Fibroblast of skin of abdomen (primary cell): ENCODE data around the gene CYP4X1.
A peak's percentile ranks its signal among the peaks of the same experiment; 100 is the strongest.
"Not testable (repeated sequence)": the region's sequence is repeated elsewhere in the genome, so short reads cannot be mapped to it uniquely, and the experiment has no call there.

Experiments used
- DNase-seq: peaks from one replicate; pipeline ENCODE4 v3.0.0-alpha.2; 2013

CYP4X1 gene

DNA sequence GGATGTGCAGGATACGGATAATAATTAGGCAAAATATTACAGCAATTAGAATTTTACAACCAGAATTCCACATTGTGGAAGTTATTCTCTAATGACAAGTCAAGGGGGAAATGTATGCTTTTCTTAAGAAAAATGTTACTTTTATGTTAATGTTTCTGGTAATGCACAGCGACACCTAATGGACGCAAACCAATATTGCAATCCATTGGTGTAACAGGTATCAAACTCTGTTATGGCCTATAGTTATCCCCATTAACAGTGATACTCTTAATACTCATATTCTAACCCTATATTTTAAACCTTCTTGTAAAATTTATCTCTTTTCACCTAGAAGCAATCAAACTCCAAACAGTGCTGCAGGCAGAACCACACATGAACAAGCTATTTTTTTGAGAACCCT is 65.9 kb downstream of the CYP4X1 start:
- peak; percentile 4 for DNase-seq

DNA sequence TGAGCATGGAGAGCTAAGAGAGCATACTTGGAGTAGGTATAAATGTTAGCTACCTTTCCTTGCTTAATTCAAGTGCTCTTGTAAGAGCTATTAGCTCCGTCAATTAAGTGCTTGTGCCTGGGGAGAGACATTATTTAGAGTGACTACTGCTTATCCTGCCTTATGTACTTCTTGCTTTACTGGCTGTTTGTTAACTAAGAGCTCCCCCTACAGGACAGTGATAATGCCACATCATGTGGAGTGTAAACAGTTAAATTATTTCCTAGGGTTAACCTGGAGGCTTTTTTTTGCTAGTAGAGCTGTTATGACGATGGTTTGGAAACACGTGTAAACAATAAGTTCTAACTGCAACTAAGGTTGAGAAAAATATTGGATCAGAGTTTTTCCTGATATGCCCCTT is 68.0 kb downstream of the CYP4X1 start:
- not testable (repeated sequence) for DNase-seq
